ENCODE measurements around the gene PSTPIP2. TPM values are rescaled to one million over a fixed set of nuclear protein-coding genes. Genes with fewer than 3 reads are reported as not detected.

Gene PSTPIP2
- total and polyA plus RNA-seq, 2 donors (not counting 3 experiments of a cell fraction or from before 2014, with no cell fraction given) = 1.6 to 4.9 TPM

DNA sequence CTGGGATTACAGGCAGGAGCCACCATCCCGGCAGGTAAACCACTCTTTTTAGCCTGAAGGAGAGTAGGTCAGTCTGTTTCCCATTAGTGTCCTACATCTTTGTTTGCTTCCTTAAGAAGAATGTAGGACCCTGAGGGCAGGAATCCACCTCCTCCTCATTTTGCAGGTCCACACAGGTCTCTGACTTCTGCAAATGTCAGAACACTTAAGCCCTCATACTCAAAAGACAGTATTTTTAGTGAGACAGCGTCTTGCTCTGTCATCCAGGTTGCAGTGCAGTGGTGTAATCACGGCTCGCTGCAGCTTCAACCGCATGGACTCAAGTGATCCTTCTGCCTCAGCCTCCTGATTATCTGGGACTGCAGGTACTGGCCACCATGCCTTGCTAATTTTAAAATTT lies 9.3 kb downstream of the PSTPIP2 start:
- Histone ChIP-seq H3K79me2 (ENCODE audit: control insufficient read depth, insufficient read depth, low read length) (no peaks in the 10 kb centered on the region), H3K9me1 (replicated peaks; ENCODE audit: control insufficient read depth, extremely low read depth, insufficient read depth, low read length) (no peaks in the 10 kb centered on the region), H4K20me1 (replicated peaks; ENCODE audit: control insufficient read depth, extremely low read depth, insufficient read depth, low read length) (no peaks in the 10 kb centered on the region), H3K36me3 (ENCODE audit: control insufficient read depth in 2 of 2, extremely low read depth in 1 of 2, insufficient read depth in 2 of 2, low read length in 2 of 2) (no peaks in the 10 kb centered on the region), H3K4me2 (ENCODE audit: insufficient read depth, low read length) (no peak overlapping the region), H3K4me3 (replicated peaks in 1 of 3; ENCODE audit: insufficient read depth in 1 of 3, low read depth in 1 of 3, low read length in 3 of 3) (no peak overlapping the region), H3K9me3 (replicated peaks; ENCODE audit: control insufficient read depth, insufficient read depth, low read length) (no peaks in the 10 kb centered on the region), H2AFZ (ENCODE audit: low read depth, low read length) (no peak overlapping the region), H3K27ac (ENCODE audit: insufficient read depth, low read depth, low read length) (no peak overlapping the region), H3K27me3 (ENCODE audit: control insufficient read depth in 2 of 2, insufficient read depth in 2 of 2, low read length in 2 of 2) (no peaks in the 10 kb centered on the region), H3K9ac (replicated peaks; ENCODE audit: extremely low read depth, insufficient read depth, low read length) (no peak overlapping the region), H3K4me1 (ENCODE audit: control insufficient read depth, extremely low read depth, insufficient read depth, low read length) (no peaks in the 10 kb centered on the region)
- dilution Hi-C loops (cut with MboI; ENCODE audit: extremely low pct_ligation_motif_present, low sequenced_read_pairs) = no loop called here
- DNase-seq (ENCODE audit: low read depth, low spot score) = no peak
- POLR2A ChIA-PET = no interaction called here
- TF ChIP-seq FOS (IDR thresholded peaks at IDR 0.05; ENCODE audit: borderline replicate concordance, insufficient read depth, low read length) = no peak
- TF ChIP-seq JUN (IDR thresholded peaks at IDR 0.05; ENCODE audit: borderline replicate concordance, insufficient read depth, insufficient read length, low read depth) = no peak
- TF ChIP-seq GATA2 (IDR thresholded peaks at IDR 0.05; ENCODE audit: insufficient read depth, insufficient read length, low read depth, low read length) = no peak
- TF ChIP-seq POLR2AphosphoS5 (IDR thresholded peaks at IDR 0.05; ENCODE audit: insufficient read depth, low read depth, low read length) = no peak
- TF ChIP-seq EZH2 (IDR thresholded peaks at IDR 0.05; ENCODE audit: borderline replicate concordance, low read depth, low read length, severe bottlenecking) = no peak
- TF ChIP-seq MYC (IDR thresholded peaks at IDR 0.05; ENCODE audit: low read depth, low read length) = no peak
- TF ChIP-seq, protein P1, sequence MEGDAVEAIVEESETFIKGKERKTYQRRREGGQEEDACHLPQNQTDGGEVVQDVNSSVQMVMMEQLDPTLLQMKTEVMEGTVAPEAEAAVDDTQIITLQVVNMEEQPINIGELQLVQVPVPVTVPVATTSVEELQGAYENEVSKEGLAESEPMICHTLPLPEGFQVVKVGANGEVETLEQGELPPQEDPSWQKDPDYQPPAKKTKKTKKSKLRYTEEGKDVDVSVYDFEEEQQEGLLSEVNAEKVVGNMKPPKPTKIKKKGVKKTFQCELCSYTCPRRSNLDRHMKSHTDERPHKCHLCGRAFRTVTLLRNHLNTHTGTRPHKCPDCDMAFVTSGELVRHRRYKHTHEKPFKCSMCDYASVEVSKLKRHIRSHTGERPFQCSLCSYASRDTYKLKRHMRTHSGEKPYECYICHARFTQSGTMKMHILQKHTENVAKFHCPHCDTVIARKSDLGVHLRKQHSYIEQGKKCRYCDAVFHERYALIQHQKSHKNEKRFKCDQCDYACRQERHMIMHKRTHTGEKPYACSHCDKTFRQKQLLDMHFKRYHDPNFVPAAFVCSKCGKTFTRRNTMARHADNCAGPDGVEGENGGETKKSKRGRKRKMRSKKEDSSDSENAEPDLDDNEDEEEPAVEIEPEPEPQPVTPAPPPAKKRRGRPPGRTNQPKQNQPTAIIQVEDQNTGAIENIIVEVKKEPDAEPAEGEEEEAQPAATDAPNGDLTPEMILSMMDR (IDR thresholded peaks at IDR 0.05; ENCODE audit: extremely low read depth in 1 of 2, insufficient read depth in 1 of 2, low read depth in 1 of 2, low read length in 2 of 2) = no peak
- TF ChIP-seq POLR2A (IDR thresholded peaks at IDR 0.05; ENCODE audit: low read depth, low read length) = no peak
- TF ChIP-seq, protein P2, sequence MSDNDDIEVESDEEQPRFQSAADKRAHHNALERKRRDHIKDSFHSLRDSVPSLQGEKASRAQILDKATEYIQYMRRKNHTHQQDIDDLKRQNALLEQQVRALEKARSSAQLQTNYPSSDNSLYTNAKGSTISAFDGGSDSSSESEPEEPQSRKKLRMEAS (IDR thresholded peaks at IDR 0.05; ENCODE audit: insufficient read depth, insufficient read length) = no peak
- CTCF ChIA-PET = no interaction called here
- BruUV-seq (replicated peaks) = no TSS peak
- intact Hi-C loops (cut with micrococcal nuclease) = loop anchor here (2.0 to 10.0 kb wide), 2 partner anchors 58 to 62 kb away; no protein-coding TSS in a partner anchor
- no peak for FAIRE-seq

Data from endothelial cell of umbilical vein (primary cell).